GM23248 (cell line): ENCODE data around the gene LRRC3. TPM values are rescaled to one million over a fixed set of nuclear protein-coding genes. Genes with fewer than 3 reads are reported as not detected.

Experiments
- DNase-seq: peaks from one replicate; pipeline ENCODE4 v3.0.0-alpha.2; 2015
- H2AFZ ChIP-seq: fragments of 200-600 bp; sonication (generic); 2 replicates; pipeline ENCODE4 v1.6.1; 2016; ENCODE audit warnings: antibody characterized with exemption
- H3F3A ChIP-seq: fragments of 200-600 bp; sonication (generic); 2 replicates; pipeline ENCODE4 v1.6.1; 2016; ENCODE audit warnings: mild to moderate bottlenecking, antibody characterized with exemption, mixed run types; ENCODE audit not compliant: insufficient read depth
- H3K27ac ChIP-seq: fragments of 200-600 bp; sonication (generic); 2 replicates; pipeline ENCODE4 v1.5.1; 2016; ENCODE audit warnings: mild to moderate bottlenecking
- H3K27me3 ChIP-seq: fragments of 200-600 bp; sonication (generic); replicated peaks from 2 replicates; pipeline ENCODE4 v1.6.1; 2016; ENCODE audit warnings: mild to moderate bottlenecking; ENCODE audit not compliant: insufficient read depth
- H3K36me3 ChIP-seq: fragments of 200-600 bp; sonication (generic); 2 replicates; pipeline ENCODE4 v1.6.1; 2016; ENCODE audit warnings: low read depth, mild to moderate bottlenecking
- H3K4me1 ChIP-seq: fragments of 200-600 bp; sonication (generic); 2 replicates; pipeline ENCODE4 v1.6.1; 2016; ENCODE audit warnings: mild to moderate bottlenecking; ENCODE audit not compliant: insufficient read depth
- H3K4me2 ChIP-seq: fragments of 200-600 bp; sonication (generic); one replicate; pipeline ENCODE4 v1.6.1; 2016; ENCODE audit warnings: mild to moderate bottlenecking; ENCODE audit not compliant: unreplicated experiment
- H3K4me3 ChIP-seq: fragments of 200-600 bp; sonication (generic); 2 replicates; pipeline ENCODE4 v1.5.1; 2016; ENCODE audit warnings: mild to moderate bottlenecking
- H3K79me2 ChIP-seq: fragments of 200-600 bp; sonication (generic); 2 replicates; pipeline ENCODE4 v1.6.1; 2016; ENCODE audit warnings: mild to moderate bottlenecking; ENCODE audit not compliant: insufficient read depth
- H3K9ac ChIP-seq: fragments of 200-600 bp; sonication (generic); 2 replicates; pipeline ENCODE4 v1.6.1; 2016; ENCODE audit warnings: mild to moderate bottlenecking
- H3K9me2 ChIP-seq: fragments of 200-600 bp; sonication (generic); 2 replicates; pipeline ENCODE4 v1.6.1; 2016; ENCODE audit warnings: mixed run types, mild to moderate bottlenecking, moderate library complexity; ENCODE audit not compliant: insufficient read depth
- H3K9me3 ChIP-seq: fragments of 200-600 bp; sonication (generic); one replicate; pipeline ENCODE4 v1.6.1; 2017; ENCODE audit warnings: low read depth
- H4K20me1 ChIP-seq: fragments of 200-600 bp; sonication (generic); 2 replicates; pipeline ENCODE4 v1.6.0; 2016; ENCODE audit not compliant: insufficient read depth
- EZH2 ChIP-seq: fragments of 200-600 bp; sonication (generic); IDR thresholded peaks from 2 replicates; pipeline ENCODE4 v1.6.1; 2018; ENCODE audit warnings: antibody characterized with exemption, mild to moderate bottlenecking; ENCODE audit not compliant: insufficient read depth, poor library complexity, severe bottlenecking
- EZH2phosphoT487 ChIP-seq: fragments of 200-600 bp; sonication (generic); IDR thresholded peaks from 2 replicates; pipeline ENCODE4 v1.6.1; 2018; ENCODE audit warnings: antibody characterized with exemption, moderate library complexity, mild to moderate bottlenecking, low read depth; ENCODE audit not compliant: insufficient read depth
- WGBS, 2 experiments: methylation state at CpG; one replicate each; pipeline ENCODE4 v1.1.6; 2015 to 2017; ENCODE audit warnings: low lambda C conversion rate in 2 of 2, low coverage in 1 of 2; ENCODE audit errors: missing lambda C conversion rate in 2 of 2; 5-methylcytosine and 5-hydroxymethylcytosine counted together
- in situ Hi-C: fragments of 300-500 bp; cut with MboI; formaldehyde crosslinking; loops from 2 replicates; pipeline ENCODE4 v1.15.0; 2020
- polyA plus RNA-seq: library from polyadenylated mRNA; unstranded; fragments of >200 nt; fragmentation: Nextera tagmentation; extraction: Ambion mirVana; gene quantifications from 2 replicates; pipeline ENCODE4 v1.2.1, GENCODE V29; 2016
- total RNA-seq: library from RNA; depleted of rRNA; stranded (reverse); fragments of >200 nt; shearing (Covaris generic); gene quantifications from 2 replicates; pipeline ENCODE4 v1.2.3, GENCODE V29; 2014

The LRRC3 gene
- total and polyA plus RNA-seq, 2 experiments from 2014 or later = 0.29 to 0.32 TPM

DNA sequence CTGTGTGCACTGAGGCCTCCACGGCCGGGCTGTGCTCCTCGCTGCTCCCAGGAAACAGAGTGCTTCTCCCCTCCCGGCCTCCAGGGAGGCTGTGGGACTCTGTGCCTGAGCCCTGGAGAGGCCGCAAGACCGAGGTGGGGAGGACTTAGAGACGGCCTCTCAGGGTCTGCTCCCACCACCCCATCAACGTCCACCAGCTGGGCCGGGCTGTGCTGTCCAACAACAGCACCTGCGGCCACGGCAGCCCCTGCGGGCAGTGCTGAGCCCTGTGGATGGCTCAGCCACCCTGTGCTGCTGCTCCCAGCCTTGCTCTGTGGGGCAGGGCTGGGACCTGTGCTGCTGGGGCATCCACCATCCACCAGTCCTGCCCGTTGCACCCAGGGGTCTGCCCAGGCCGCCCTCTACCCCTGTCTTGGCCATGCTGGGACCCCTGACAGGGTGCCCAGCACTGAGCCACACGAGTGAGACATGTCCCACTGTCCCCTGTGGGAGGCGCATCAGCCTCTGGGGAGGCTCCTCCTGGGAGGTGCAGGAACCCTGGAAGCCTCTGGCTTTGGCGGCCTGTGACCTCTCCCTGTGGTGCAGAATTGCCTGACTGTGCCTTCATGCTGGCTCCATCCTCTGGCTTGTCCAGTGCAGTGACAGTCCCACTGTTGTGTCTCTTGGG is 31.2 kb upstream of the LRRC3 start:
- no peak overlapping the region for H3K4me2 ChIP-seq
- H3K79me2 ChIP-seq = no peaks in the 10 kb centered on the region
- H4K20me1 ChIP-seq = no peaks in the 10 kb centered on the region
- H3K4me1 ChIP-seq = no peaks in the 10 kb centered on the region
- no peaks in the 10 kb centered on the region for H3K27me3 ChIP-seq
- in situ Hi-C loops = no loop called here
- no peaks in the 10 kb centered on the region for H3K9me3 ChIP-seq
- WGBS, 2 experiments = 59 to 62% methylated on average over 13 to 17 of the region's 17 CpGs
- H3K4me3 ChIP-seq = no peak overlapping the region
- no peak for DNase-seq
- no peak overlapping the region for H3K9ac ChIP-seq
- H3K36me3 ChIP-seq = no peaks in the 10 kb centered on the region
- H3K27ac ChIP-seq = no peak overlapping the region
- no peak overlapping the region for H2AFZ ChIP-seq
- H3F3A ChIP-seq = no peaks in the 10 kb centered on the region
- no peaks in the 10 kb centered on the region for H3K9me2 ChIP-seq
- TF ChIP-seq EZH2phosphoT487 (no peak), EZH2 (no peak)

DNA sequence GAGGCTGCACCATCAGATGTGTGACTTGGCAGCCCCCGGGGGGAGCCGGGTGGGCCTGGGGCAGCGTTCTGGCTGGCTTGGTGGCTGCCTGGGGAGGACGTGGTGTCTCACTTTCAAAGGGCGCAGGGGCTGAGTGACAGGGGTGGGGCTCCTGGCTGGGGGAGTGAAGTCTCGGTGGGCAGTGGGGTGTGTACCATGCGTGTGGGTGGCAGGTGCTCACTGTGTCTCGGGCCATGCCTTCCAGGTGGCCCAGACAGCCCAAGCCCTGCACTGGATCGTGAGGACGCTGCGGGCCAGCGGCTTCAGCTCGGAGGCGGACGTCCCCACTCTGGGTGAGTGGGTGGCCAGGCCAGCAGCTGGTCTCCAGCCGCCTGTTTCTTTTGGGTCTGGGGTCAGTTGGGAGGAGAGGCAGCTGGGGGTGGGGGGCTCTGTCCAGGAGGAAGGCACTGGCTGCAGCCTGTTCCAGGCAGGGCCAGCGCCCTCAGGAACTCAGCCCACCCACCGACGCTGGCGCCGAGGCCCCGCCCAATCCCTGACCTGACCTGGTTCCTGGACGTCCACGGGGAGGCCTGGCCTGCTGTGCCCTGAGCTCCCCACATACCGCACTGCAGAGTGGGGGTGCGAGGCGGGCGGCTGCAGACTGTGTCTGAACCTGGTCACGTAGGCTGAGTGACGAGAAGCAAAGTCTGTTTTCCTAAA is 30.6 kb upstream of the LRRC3 start:
- Histone ChIP-seq H3K36me3 (no peaks in the 10 kb centered on the region), H3K4me3 (no peak overlapping the region), H3K79me2 (no peaks in the 10 kb centered on the region), H3F3A (no peaks in the 10 kb centered on the region), H3K27me3 (no peaks in the 10 kb centered on the region), H3K4me1 (no peaks in the 10 kb centered on the region), H3K27ac (no peak overlapping the region), H3K4me2 (no peak overlapping the region), H3K9ac (no peak overlapping the region), H3K9me2 (no peaks in the 10 kb centered on the region), H3K9me3 (no peaks in the 10 kb centered on the region), H2AFZ (no peak overlapping the region), H4K20me1 (no peaks in the 10 kb centered on the region)
- in situ Hi-C loops = no loop called here
- no peak for TF ChIP-seq EZH2phosphoT487
- TF ChIP-seq EZH2 = no peak
- no peak for DNase-seq
- 51 to 58% methylated on average over 24 to 27 of the region's 30 CpGs for WGBS, 2 experiments

DNA sequence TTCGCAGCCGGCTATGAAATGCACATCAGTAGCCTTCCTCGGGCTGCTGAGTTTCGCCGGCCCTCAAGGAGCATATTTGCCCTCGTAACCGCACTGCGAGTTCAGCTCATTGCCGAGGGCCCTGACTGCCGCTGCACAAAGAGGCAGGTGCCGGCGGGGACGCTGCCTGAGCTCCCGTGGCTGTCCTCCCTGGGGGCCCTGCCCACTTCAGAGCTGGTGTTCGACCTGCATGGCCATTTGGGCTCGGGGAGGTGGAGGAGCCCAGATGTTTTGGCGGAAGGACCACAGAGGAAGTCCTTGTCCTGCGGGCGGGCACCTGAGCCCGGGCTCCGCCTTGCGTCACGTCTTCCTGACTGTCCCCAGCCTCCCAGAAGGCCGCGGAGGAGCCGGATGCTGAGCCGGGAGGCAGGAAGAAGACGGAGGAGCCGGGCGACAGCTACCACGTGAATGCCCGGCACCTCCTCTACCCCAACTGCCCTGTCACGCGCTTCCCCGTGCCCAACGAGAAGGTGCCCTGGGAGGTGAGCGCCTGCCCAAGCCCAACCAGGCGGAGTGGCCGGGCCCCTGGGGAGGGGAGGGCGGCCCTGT is 29.9 kb upstream of the LRRC3 start:
- no peaks in the 10 kb centered on the region for H3K9me3 ChIP-seq
- H3K9me2 ChIP-seq = no peaks in the 10 kb centered on the region
- no peaks in the 10 kb centered on the region for H3F3A ChIP-seq
- no peak overlapping the region for H3K27ac ChIP-seq
- WGBS, 2 experiments = 64 to 66% methylated on average over 37 to 40 of the region's 40 CpGs
- H4K20me1 ChIP-seq = no peaks in the 10 kb centered on the region
- H3K4me3 ChIP-seq = no peak overlapping the region
- no peaks in the 10 kb centered on the region for H3K36me3 ChIP-seq
- H2AFZ ChIP-seq = no peak overlapping the region
- H3K9ac ChIP-seq = no peak overlapping the region
- no peak for DNase-seq
- no peaks in the 10 kb centered on the region for H3K27me3 ChIP-seq
- H3K4me1 ChIP-seq = no peaks in the 10 kb centered on the region
- in situ Hi-C loops = no loop called here
- TF ChIP-seq EZH2phosphoT487 (no peak), EZH2 (no peak)
- no peak overlapping the region for H3K4me2 ChIP-seq
- H3K79me2 ChIP-seq = no peaks in the 10 kb centered on the region

DNA sequence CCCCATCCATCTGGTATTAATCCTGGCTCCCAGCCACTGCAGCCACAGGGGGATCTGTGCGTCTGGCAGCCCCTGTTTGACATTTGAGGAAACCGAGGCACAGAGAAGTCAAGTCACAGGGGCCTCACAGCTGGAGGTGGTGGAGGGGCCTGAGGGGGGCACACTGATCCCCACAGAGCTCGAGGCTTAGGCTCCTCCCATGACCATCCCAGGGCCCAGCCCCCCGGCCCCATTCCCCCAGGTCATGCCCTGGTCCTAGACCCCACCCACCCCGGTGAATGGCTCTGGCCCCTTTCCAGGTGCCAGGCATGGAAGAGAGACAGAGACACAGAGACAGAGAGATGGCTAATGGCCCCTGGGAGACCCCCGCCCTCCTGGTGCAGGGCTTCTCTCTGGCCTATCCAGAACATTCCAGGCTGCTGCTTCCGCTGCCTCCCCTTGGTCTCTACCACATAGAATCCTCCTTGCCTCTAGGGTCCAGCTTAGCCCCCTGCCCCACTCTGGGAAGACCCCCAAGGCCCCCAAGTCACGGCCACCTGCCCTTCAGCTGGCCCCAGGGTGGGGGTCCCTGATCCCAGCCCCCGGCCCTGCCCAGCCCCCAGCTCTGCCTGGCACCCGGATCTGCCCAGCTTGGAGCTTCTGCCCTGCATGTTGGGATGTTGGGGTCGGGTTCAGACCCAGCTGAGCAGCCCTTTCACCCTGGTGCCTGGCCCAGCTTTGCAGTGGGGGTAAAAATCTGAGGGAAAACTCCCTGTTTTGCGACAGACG is 29.2 kb upstream of the LRRC3 start:
- Histone ChIP-seq H2AFZ (no peak overlapping the region), H3K9ac (no peak overlapping the region), H3K9me3 (no peaks in the 10 kb centered on the region), H3K4me2 (no peak overlapping the region), H3K36me3 (no peaks in the 10 kb centered on the region), H3K27me3 (no peaks in the 10 kb centered on the region), H3K27ac (no peak overlapping the region), H3F3A (no peaks in the 10 kb centered on the region), H4K20me1 (no peaks in the 10 kb centered on the region), H3K79me2 (no peaks in the 10 kb centered on the region), H3K4me3 (no peak overlapping the region), H3K9me2 (no peaks in the 10 kb centered on the region), H3K4me1 (no peaks in the 10 kb centered on the region)
- WGBS, 2 experiments = 47 to 53% methylated on average over 10 to 13 of the region's 13 CpGs
- TF ChIP-seq EZH2phosphoT487 (no peak), EZH2 (no peak)
- DNase-seq = no peak
- in situ Hi-C loops = no loop called here
